Left lobe of liver (tissue), 2 donors: Measurements from ENCODE around the gene ACYP2. TPM values are rescaled to one million over a fixed set of nuclear protein-coding genes. Genes with fewer than 3 reads are reported as not detected.
"Not testable (repeated sequence)": the region's sequence is repeated elsewhere in the genome, so short reads cannot be mapped to it uniquely, and the experiment has no call there.

Experiments
- ATAC-seq: fragments of 200-7000 bp; cut with Tn5 transposase; one replicate; pipeline ENCODE4 v1.9.1; 2020; ENCODE audit warnings: mild to moderate bottlenecking, moderate library complexity
- DNase-seq: peaks from one replicate; pipeline ENCODE4 v3.0.0-alpha.2; 2020; ENCODE audit warnings: low spot score
- total RNA-seq: library from RNA; stranded (reverse); gene quantifications from one replicate; pipeline ENCODE4 v1.2.1, GENCODE V29; 2021
- donor health status: DM: no; HTN: no; CAD: no; lungs with moderate emphysema.
- donor health status: DM: no; HTN: yes; CAD: no.

ACYP2 gene
- total RNA-seq, 1 donor from 2014 or later: 20.4 TPM

- DNase-seq (no peak), ATAC-seq (no peak)
Measured at GRCh38 chr2:54259413-54260240, 144.2 kb downstream of the ACYP2 start.

- ATAC-seq (no peak), DNase-seq (no peak)
Measured at GRCh38 chr2:54260241-54260595, 144.8 kb downstream of the ACYP2 start.

DNA sequence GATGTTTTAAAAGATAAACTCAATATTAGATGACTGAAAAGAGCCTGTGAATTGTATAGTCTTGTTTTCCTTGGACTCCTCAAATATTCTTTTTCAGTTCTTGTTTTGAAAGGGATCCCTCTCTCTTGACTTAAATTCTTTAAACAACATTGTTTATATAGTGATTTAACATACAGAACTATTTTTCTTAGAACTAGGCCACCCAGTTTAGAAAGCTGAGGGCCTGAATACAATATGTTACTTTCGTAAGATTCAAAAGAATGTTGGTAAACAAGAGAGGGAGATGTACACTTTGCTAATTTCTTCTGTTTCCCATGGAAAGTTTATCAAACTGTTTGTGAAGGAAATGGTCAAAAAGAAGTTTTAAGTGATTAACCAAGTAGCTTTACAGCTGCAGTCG, 146.1 kb downstream of the ACYP2 start:
- ATAC-seq (no peak), DNase-seq (no peak)

DNA sequence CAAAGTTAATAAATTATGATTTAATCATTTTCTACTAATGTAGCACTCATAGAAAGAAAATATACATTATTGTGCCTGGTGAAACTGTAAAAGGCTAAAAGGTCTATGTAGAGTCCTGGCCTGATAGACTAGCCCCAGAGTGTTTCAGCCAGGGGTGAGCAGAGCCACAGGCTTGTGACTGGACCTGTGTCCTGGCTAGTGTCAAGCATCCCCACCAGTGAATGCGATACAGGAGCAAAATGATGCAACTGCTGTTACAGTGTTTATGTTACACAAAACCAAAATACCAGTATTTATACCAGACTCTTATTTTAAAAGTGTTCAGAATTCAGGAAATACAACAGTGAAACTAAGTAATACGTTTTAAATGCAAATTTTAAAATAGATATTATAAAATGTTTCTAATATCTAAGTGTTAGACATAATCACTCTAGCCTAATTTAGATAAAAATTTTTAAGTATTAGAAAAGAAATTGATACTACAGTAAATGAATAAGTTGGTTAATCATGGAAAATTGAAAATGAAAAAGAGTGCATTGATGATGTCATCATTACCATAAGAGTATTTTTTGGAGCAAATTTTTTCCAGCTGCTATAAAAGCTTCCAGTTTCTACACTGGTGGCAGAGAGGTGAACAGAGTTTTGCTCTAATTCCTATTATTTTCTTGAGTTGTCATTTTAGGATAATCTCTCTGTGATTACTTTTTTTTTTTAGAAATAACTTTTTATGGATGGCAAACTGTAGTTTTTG, 146.8 kb downstream of the ACYP2 start:
- DNase-seq: no peak
- ATAC-seq: no peak

- ATAC-seq, DNase-seq: not testable (repeated sequence)
Measured at GRCh38 chr2:54265081-54265480, 149.7 kb downstream of the ACYP2 start.

DNA sequence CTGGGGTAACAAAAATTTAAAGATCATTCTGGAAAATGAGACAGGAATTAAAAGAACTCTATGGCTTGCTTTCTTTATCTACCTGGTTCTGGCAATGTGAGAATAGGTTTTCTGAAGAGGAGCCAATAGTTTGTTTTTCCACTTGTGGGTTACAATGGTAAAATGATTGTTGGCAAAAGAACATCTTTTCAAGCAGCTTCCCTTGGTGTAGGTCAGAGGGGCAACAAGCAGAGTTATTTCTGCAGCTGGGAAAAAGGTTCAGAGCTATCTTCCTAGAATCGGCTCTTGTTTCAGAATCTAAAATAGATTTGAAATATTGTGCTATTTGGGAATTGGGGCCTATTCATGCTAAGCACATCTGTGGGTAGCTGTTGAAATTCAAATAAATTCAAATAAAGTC, 152.2 kb downstream of the ACYP2 start:
- no peak for ATAC-seq

GRCh38 chr2:54271189-54271588, 155.8 kb downstream of the ACYP2 start:
- no peak for ATAC-seq
- DNase-seq: no peak

More for the DNA sequence above, 152.2 kb downstream of the ACYP2 start:
- DNase-seq: no peak

DNA sequence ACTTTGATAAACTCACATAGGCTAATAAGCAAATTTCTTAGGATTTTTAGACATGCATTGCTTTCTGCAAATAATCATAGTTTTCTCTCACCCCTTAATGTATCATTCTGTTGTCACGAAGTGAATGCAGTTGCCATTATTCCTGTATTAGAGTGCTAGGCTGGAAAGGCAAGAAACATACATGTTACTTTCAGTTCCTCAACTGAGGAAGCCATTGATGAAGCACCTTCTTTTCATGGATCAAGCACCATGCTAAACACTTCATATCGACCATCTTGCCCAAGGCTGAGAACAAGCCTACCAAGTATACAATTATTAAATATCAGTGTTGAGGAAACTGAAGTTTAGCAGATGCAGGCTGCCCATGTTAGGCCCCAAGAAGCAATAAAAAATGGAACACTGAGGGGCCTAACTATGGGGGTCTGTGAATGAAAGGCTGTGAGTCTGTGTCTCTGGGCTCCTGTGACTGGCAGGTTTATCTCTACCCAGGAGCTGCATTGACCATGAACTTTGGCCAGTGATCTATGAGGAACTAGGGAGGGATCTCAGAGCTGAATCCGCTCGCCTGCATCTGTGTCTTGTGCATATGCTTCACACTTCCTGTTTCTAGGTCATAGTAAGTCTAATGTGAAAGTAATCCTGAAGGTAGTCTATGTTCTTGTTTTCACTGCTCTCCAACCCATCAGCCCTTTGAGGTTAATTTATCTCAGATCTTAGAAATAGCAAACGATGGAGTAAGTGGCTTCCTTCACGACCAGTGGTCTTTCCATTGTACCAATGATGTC, 156.6 kb downstream of the ACYP2 start:
- DNase-seq (no peak), ATAC-seq (no peak)

GRCh38 chr2:54274781-54275242, 159.4 kb downstream of the ACYP2 start:
- no peak for ATAC-seq
- no peak for DNase-seq

GRCh38 chr2:54275541-54275940, 160.1 kb downstream of the ACYP2 start:
- no peak for ATAC-seq
- DNase-seq: no peak

- no peak for ATAC-seq
- DNase-seq: no peak
Measured at GRCh38 chr2:54279385-54279784, 164.0 kb downstream of the ACYP2 start.

GRCh38 chr2:54284826-54285225, 169.4 kb downstream of the ACYP2 start:
- ATAC-seq: no peak
- no peak for DNase-seq

DNA sequence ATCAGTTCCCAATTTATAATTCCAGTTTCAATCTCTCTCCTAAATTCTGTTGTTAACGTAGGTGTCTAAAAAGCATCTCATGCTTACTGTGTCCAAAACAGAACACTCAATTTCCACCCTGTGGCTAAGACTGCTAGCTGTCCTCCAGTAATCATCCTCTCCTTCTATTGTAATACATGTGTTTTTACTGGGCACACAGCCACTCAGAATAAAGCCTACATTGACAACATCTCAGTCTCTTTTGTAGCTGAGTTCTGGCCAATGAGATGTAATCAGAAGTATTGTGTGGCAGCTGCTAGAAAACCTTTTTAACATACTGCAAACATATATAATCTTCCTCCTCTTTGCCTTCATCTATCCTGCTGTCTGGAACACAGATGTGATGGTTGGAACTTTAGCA, 170.0 kb downstream of the ACYP2 start:
- DNase-seq: no peak
- no peak for ATAC-seq

GRCh38 chr2:54287532-54287931, 172.1 kb downstream of the ACYP2 start:
- no peak for DNase-seq
- ATAC-seq: no peak

- no peak for DNase-seq
- ATAC-seq: no peak
Measured at GRCh38 chr2:54289917-54290316, 174.5 kb downstream of the ACYP2 start.

- no peak for ATAC-seq
- DNase-seq: no peak
Measured at GRCh38 chr2:54290356-54291025, 175.1 kb downstream of the ACYP2 start.

DNA sequence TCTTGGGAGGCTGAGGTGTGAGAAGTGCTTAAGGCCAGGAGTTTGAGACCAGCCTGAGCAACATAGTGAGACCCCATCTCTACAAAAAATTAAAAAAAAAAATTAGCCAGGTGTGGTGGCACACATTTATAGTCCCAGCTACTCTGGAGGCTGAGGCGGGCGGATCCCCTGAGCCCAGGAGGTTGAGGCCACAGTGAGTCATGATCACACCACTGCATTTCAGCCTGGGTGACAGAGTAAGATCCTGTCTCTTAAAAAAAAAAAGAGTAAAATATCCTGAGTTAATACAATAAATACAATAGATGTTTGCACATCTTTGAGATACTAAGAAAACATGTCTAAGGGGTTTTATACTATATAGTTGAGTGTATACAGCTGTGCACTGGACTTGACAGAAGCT, 179.2 kb downstream of the ACYP2 start:
- not testable (repeated sequence) for ATAC-seq, DNase-seq

- ATAC-seq (no peak), DNase-seq (no peak)
Measured at GRCh38 chr2:54295911-54296310, 180.5 kb downstream of the ACYP2 start.

- DNase-seq: no peak
Measured at GRCh38 chr2:54298514-54298913, 183.1 kb downstream of the ACYP2 start.

GRCh38 chr2:54303631-54304030, 188.2 kb downstream of the ACYP2 start:
- ATAC-seq (no peak), DNase-seq (no peak)

More at GRCh38 chr2:54298514-54298913, 183.1 kb downstream of the ACYP2 start:
- ATAC-seq: no peak

GRCh38 chr2:54306556-54306955, 191.1 kb downstream of the ACYP2 start:
- no peak for ATAC-seq

More at GRCh38 chr2:54306556-54306955, 191.1 kb downstream of the ACYP2 start:
- DNase-seq: no peak
